ENCODE results near the gene AGAP2. TPM values are rescaled to one million over a fixed set of nuclear protein-coding genes. Genes with fewer than 3 reads are reported as not detected.
A peak's percentile ranks its signal among the peaks of the same experiment; 100 is the strongest.

AGAP2 gene
- total and polyA plus RNA-seq, 2 of the 13 experiments (the other 11 are each of a cell fraction or from before 2014, with no cell fraction given): 0.38 to 0.45 TPM

DNA sequence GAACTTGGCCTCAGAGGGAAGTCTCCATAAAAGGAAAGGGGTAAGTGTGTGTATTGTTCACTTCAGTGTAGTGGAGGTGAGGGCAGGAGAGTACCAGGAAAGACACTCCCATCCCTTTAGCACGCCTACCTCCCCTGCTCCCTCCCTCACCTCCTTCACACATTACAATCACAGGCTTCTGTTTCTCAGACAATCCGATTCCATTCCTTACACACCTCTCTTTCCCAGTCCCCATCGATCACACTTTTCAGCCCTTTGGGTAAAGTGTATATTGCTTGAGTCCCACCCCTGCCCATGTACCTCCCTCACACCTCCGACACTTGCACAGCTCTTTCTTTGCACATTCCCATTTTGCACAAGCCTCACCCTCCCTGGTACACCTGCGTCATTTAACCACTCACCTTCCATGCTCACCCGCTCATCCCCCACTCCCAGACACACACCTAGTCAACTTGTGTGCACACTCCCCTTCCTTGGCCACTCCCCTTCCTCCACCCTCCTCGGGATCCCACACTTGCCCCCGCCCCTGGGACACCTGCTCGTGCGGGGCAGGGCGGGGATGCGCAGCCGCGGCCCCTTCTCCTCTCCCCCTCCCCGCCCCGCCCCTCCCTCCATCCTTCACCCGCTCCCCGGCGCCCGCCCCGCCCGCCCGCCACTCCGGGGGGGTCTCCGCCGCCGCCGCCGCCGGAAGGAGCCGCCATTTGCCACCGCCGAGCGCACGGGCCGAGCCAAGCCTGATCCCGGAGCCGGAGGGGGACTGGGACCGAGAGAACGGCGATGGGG is 16.1 kb upstream of the AGAP2 start, which contains the start of gene MARCHF9 (continued):
- TF ChIP-seq ZNF121 (CRISPR knock-in tag; IDR thresholded peaks at IDR 0.05) (no peak), ZNF230 (CRISPR knock-in tag; IDR thresholded peaks at IDR 0.05) (no peak), MXI1 (IDR thresholded peaks at IDR 0.05; ENCODE audit: borderline replicate concordance, low read depth, low read length) (no peak), MEF2D (CRISPR knock-in tag; IDR thresholded peaks at IDR 0.05) (no peak), MBD4 (IDR thresholded peaks at IDR 0.05; ENCODE audit: borderline replicate concordance, low read length) (no peak), GABPB1 (CRISPR knock-in tag; IDR thresholded peaks at IDR 0.05) (peak; percentile 57), PAWR (CRISPR knock-in tag; IDR thresholded peaks at IDR 0.05; ENCODE audit: borderline replicate concordance) (no peak), ZNF713 (CRISPR knock-in tag; IDR thresholded peaks at IDR 0.05) (no peak), ZSCAN31 (CRISPR knock-in tag; IDR thresholded peaks at IDR 0.05; ENCODE audit: low read depth) (no peak), ZNF382 (CRISPR knock-in tag; IDR thresholded peaks at IDR 0.05; ENCODE audit: borderline replicate concordance) (no peak), SETDB1 (CRISPR knock-in tag; IDR thresholded peaks at IDR 0.05; ENCODE audit: borderline replicate concordance) (no peak), ZNF660 (CRISPR knock-in tag; IDR thresholded peaks at IDR 0.05; ENCODE audit: borderline replicate concordance, low read depth) (no peak), DDIT3 (CRISPR knock-in tag; IDR thresholded peaks at IDR 0.05) (no peak), GPBP1L1 (CRISPR knock-in tag; IDR thresholded peaks at IDR 0.05) (no peak), ATF6 (CRISPR knock-in tag; conservative IDR thresholded peaks at IDR 0.05) (no peak)
- TF ChIP-seq, protein P1, sequence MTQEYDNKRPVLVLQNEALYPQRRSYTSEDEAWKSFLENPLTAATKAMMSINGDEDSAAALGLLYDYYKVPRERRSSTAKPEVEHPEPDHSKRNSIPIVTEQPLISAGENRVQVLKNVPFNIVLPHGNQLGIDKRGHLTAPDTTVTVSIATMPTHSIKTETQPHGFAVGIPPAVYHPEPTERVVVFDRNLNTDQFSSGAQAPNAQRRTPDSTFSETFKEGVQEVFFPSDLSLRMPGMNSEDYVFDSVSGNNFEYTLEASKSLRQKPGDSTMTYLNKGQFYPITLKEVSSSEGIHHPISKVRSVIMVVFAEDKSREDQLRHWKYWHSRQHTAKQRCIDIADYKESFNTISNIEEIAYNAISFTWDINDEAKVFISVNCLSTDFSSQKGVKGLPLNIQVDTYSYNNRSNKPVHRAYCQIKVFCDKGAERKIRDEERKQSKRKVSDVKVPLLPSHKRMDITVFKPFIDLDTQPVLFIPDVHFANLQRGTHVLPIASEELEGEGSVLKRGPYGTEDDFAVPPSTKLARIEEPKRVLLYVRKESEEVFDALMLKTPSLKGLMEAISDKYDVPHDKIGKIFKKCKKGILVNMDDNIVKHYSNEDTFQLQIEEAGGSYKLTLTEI (CRISPR knock-in tag; conservative IDR thresholded peaks at IDR 0.05): no peak
- TF ChIP-seq, protein P2, sequence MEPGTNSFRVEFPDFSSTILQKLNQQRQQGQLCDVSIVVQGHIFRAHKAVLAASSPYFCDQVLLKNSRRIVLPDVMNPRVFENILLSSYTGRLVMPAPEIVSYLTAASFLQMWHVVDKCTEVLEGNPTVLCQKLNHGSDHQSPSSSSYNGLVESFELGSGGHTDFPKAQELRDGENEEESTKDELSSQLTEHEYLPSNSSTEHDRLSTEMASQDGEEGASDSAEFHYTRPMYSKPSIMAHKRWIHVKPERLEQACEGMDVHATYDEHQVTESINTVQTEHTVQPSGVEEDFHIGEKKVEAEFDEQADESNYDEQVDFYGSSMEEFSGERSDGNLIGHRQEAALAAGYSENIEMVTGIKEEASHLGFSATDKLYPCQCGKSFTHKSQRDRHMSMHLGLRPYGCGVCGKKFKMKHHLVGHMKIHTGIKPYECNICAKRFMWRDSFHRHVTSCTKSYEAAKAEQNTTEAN (CRISPR knock-in tag; conservative IDR thresholded peaks at IDR 0.05): no peak
- TF ChIP-seq, protein P3, sequence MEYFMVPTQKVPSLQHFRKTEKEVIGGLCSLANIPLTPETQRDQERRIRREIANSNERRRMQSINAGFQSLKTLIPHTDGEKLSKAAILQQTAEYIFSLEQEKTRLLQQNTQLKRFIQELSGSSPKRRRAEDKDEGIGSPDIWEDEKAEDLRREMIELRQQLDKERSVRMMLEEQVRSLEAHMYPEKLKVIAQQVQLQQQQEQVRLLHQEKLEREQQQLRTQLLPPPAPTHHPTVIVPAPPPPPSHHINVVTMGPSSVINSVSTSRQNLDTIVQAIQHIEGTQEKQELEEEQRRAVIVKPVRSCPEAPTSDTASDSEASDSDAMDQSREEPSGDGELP (IDR thresholded peaks at IDR 0.05; ENCODE audit: borderline replicate concordance, low read depth): no peak
- TF ChIP-seq, protein P4, sequence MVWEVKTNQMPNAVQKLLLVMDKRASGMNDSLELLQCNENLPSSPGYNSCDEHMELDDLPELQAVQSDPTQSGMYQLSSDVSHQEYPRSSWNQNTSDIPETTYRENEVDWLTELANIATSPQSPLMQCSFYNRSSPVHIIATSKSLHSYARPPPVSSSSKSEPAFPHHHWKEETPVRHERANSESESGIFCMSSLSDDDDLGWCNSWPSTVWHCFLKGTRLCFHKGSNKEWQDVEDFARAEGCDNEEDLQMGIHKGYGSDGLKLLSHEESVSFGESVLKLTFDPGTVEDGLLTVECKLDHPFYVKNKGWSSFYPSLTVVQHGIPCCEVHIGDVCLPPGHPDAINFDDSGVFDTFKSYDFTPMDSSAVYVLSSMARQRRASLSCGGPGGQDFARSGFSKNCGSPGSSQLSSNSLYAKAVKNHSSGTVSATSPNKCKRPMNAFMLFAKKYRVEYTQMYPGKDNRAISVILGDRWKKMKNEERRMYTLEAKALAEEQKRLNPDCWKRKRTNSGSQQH (CRISPR knock-in tag; IDR thresholded peaks at IDR 0.05; ENCODE audit: low read depth): no peak
